Fibroblast of skin of scalp (primary cell): ENCODE data around the gene SYCP2L. TPM values are rescaled to one million over a fixed set of nuclear protein-coding genes. Genes with fewer than 3 reads are reported as not detected.
"Not testable (repeated sequence)": the region's sequence is repeated elsewhere in the genome, so short reads cannot be mapped to it uniquely, and the experiment has no call there.

Experiments
- DNase-seq: peaks from one replicate; pipeline ENCODE4 v3.0.0-alpha.2; 2013
- polyA plus RNA-seq, 2 experiments: library from polyadenylated mRNA; unstranded; fragments of 120-200 nt; gene quantifications; one replicate each; pipeline ENCODE4 v1.2.1, GENCODE V29; 2013; ENCODE audit not compliant: insufficient read length in 2 of 2

SYCP2L gene
- polyA plus RNA-seq (2013, experiment 1 of 2; ENCODE audit: insufficient read length): 0.18 TPM
- polyA plus RNA-seq (2013, experiment 2 of 2; ENCODE audit: insufficient read length): 0.37 TPM

DNA sequence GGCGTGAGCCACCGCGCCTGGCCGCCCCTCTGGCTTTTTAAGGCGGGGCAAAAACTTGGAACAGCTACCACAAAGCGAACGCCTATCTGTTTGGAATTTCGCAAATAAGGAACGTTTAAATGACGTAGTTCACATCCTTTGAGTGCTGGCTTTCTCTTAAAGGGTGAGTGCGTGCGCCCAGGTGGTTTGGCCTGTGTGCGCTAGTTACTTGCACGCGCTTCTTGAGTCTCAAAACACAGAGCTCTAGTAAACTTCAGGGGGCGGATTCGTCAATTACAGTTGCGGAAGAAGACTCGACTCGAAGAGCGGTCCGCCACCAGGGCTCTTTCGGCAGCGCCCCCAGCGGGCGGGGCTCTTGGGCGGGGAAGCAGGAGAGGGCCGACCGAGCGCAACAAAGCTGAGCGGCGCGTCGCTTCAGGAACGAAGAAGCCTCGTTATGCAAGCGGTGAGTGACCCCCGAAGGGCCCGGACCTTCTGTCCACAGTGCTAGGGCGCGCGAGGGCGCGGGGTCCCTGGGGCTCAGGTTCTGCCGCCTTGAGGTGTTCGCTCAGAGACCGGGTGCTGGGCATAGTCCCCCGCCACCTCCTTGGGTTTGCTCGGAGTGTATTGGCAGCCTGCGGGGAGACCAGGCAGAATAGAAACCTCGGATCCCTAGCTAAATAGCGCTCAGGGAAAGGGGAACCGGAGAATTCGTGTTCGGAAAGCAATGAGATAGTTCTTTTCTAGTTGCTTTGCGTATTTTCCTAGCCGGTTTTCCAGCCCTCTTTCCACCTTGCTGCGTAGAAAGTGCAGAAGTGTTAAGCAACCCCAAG lies at the start of gene SYCP2L:
Gene SYCP2L (plus strand): TSS at position 362 of the 812 bp plus-strand sequence. CDS start 75 bp downstream, at position 437.
- peak; percentile 34 for DNase-seq

DNA sequence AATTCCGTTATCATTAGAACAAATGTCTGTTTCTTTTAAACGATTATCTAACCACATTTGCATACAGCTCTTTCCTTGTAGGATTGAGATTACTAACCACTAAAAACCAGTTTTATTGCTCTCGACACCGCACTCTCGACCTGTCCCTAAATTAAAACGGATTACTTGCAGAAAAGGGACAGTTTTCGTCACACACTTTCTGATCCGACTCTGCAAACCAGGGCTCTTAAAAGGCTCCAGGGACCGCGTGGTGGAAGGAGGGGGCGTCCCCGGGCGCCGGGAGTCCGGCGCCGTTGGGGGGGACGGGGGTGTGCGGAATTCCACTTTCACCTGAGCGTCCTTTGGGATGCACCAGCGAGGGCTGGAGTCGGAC lies 49.2 kb upstream of the SYCP2L start:
- DNase-seq: no peak

DNA sequence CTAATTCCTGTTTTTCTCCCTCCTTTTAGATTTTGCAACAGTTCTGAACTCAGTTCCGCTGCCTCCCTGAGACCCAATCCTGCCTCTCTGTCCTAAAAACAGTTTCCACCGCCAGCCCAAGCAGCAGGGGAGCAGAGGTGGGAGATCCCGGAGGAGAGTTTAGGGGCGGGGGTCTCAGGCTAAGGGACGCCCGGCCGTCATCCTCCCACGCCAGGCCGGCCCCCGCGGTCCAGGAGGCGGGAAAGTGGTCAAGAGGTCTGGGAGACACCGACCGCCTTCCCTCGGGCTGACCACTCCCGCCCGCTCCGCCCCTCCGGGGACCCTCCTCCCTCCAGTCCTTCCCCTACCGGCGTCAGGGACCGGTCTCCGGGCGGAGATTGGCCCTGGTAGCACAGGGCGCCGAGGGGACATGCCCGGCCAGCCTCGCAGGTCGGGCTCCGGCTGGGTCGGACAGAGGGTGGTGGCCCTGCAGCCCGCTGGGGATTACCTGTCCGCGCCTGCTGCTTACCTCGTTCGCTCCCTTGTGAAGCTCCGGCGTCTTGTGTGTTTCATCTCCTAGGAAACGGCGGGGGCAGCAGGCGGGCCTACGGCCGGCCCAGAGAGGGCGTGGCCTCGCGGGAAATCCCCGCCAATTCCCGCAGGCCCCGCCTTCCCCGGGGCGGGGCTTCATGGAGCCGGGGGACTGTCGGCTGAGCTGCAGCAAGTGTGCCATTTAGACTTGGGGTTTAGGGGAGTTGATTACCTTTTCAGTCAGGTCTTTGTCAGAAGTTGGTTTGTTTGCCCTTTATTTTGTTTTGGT lies 48.7 kb upstream of the SYCP2L start, which contains the start of gene MAK:
Gene MAK (minus strand): TSS at position 545 of the 799 bp plus-strand sequence. CDS start 7,891 bp downstream, outside the sequence.
- peak; percentile 63 for DNase-seq

DNA sequence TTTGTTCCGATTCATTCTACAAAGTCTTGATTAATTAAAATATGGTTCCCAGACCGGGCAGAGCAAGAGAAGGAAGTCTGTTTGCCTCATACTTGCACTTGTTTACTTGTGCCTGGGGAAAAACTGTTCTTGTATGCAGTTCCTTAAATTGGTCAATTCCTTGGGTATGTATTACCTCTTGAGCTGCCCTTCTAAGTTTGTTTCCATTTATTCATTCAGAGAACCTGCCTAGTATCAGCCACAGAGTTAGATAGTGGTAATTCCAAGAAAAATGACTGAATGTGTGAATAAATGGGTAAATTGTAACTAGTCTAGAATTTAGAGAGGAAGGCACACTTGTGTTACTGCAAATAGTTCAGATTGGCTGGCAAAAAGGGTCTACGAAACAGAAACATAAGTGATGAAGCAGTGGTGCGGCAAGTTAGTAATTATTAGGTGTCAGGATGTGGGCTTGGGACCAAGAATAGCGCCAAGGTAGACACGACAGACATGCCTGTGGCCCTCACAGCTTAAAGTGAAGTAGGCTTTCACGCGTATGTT lies 48.0 kb upstream of the SYCP2L start:
- no peak for DNase-seq

DNA sequence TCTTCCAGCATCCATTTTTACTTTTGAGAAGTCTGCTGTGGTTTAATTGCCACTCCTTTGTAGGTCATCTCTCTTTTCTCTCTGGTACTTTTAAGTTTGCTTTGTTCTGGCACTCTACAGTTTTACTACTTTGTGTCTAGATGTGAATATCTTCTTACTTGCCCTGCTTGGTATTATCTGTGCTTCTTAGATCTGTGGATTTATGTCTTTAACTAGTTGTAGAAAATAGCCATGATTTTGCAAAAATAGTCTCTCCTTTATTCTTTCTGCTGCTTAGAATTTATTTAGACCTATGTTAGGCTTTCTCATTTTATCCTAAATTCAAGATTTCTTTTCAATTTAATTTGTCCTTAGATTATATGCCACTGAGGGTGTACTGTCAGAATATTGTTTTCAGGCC lies 43.3 kb upstream of the SYCP2L start:
- DNase-seq: no peak

DNA sequence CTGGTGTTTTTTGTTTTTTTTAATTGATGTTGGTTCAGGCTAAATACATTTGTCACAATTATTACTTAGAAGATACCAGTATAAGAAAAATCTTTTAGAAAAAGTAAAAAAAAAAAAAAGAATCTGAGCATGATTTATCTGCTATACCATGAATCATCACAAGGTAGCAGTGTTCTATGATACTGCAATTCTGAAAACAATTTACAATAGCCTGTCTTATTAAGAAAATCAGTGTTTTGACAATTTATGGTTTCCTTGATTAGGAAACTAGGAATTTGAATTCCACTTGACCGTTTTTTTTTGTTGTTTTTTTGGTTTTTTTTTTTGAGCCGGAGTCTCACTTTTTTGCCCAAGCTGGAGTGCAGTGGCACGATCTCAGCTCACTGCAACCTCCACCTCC lies 39.2 kb upstream of the SYCP2L start:
- no peak for DNase-seq

DNA sequence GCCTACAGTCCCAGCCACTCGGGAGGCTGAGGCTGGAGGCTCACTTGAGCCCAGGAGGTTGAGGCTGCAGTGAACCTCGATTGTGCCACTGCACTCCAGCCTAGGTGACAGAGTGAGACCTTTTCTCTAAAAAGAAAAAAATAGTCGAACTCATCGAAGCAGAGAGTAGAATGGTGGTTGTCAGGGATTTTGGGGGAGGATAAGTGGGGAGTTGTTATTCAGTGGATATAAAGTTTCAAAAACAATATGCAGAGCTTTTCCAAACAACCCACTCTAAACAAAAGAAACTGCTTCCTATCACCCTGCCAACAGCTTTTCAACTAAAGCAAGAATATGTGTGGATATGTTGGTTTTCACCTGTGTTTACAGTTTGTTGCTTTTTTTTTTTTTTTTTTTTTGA lies 37.0 kb upstream of the SYCP2L start:
- DNase-seq: no peak

DNA sequence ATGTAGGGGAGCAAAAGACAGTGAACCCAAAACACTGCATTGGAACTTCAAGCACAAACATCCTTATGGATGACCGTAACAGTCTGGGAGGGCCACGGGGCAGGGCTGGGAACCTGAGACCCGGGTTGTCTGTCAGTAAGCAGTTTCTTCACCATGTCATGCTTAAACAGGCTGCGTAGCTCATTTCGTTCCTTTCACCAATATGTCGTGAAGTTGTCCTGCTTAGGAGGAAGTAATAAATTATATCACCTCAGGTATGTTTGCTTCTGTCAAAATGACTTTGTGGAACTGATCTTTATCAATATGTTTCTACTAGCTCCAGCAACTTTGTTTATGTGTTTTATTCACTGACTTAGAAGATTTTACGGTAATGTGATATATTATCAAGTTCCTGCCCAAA lies 36.1 kb upstream of the SYCP2L start:
- DNase-seq: no peak

DNA sequence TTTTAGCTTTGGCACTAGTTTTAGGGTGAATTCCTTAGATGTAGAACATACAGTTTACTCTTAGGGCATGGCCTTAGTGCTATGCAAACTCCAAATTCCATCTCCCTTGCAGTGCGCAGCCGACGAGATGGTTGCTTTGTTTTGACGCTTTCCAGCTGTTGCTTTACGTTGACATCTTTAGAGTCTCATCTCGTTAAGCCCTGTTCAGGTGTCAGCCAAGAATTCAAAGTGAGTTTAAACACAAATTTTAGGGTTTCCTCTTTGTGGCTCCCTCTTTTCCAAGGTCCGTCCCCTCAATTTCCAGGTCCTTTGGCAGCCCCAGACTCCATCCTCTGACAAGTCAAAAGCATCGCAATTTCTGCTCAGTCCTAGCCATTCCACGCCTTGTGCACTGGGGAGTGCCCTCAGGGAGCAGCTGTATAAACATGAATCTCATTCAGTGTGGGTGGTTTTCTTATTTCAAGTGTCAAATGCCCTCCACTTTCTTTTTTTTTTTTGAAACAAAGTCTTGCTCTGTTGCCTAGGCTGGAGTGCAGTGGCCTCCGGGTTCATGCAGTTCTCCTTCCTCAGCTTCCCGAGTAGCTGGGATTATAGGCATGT lies 34.4 kb upstream of the SYCP2L start:
- DNase-seq: no peak

DNA sequence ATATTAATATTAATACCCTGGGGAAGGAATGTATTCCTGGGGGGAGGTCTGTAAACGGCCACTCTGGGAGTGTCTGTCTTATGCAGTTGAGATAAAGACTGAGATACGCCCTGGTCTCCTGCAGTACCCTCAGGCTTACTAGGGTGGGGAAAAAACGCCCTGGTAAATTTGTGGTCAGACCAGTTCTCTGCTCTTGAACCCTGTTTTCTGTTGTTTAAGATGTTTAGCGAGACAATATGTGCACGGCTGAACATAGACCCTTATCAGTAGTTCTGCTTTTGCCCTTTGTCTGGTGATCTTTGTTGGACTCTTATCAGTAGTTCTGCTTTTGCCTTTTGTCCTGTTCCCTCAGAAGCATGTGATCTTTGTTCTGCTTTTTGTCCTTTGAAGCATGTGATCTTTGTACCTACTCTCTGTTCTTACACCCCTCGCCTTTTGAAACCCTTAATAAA lies 33.0 kb upstream of the SYCP2L start:
- DNase-seq: not testable (repeated sequence)

DNA sequence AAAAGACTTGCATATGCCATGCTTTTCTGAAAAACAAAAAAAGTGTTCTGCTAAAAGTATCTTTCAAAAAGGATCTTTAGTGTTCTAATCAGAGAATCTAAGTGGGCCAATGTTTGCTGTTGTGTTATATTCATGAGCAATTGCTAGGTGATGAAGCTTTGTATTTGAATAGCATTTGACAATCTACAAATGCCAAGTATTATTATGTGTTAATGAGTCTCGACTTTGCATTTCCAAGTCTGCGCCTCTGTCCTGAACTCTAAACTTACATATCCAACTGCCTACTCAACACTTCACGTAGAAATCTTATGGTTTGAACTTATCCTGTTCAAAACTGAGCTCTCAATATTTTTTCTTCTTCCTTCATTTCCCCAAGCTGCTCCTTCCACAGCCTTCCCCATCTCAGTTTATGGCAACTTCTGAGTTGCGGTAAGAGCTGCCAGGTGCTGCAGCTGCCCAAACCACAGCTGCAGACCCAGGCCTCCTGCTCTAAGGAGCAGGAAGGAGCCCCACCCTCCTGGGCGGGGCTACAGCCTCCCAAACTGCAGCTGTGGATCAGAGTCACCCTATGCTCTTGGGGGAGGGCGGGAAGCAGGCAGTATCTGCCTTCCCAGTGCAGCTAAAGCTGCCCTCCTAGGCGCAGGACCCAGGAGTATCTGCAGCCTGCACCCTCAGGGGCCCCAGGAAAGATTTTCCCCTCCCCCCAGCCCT lies 31.8 kb upstream of the SYCP2L start:
- no peak for DNase-seq

DNA sequence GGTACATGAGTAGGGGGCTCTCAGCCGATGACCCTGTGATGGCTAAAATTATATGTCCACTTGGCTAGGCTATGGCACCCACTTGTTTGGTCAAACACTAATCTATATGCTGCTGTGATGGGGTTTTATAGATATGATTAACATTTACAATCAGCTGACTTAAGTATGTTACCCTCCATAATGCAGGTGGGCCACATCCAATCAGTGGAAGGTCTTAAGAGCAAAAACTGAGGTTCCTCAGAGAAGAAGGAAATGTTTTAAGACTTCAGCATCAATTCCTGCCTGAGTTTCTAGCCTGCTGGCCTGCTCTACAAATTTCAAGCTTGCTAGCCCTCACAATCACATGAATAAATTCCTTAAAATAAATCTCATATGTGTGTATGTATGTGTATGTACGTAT lies 29.6 kb upstream of the SYCP2L start:
- no peak for DNase-seq

DNA sequence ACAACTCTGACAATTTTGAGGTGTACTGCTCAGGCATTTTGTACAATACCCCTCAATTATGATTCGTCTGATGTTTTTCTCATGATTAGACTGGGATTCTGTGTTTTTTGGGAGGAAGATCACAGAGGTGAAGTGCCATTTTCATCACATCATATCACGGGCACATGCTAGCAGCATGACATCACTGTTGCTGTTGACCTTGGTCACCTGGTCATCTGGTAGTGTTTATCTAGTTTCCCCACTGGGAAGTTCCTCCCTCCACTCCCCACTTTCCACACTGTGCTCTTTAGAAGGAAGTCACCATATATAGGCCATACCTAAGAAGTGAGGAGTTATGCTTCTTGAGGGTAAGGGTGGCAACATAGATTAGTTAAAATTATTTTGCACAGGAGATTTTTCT lies 25.8 kb upstream of the SYCP2L start:
- no peak for DNase-seq

DNA sequence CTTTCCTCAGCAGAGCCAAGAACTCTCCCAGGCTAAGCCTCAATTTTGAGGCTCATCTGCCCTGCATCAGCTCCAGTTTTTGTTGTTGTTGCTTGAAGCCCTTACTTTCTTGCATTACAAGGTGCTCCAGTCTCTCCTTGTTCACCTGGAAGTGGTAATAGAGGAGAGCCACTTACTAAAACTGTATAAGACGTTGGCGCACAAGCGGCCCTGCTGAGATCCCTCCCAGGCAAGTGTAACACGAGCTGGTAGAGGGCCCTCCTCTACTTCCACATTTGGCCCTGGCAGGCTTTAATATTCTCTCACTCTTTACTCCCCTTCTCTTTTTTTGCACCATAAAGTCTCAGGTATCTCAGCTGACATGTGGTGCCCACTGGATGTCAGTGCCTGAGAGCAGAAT lies 24.5 kb upstream of the SYCP2L start:
- no peak for DNase-seq

DNA sequence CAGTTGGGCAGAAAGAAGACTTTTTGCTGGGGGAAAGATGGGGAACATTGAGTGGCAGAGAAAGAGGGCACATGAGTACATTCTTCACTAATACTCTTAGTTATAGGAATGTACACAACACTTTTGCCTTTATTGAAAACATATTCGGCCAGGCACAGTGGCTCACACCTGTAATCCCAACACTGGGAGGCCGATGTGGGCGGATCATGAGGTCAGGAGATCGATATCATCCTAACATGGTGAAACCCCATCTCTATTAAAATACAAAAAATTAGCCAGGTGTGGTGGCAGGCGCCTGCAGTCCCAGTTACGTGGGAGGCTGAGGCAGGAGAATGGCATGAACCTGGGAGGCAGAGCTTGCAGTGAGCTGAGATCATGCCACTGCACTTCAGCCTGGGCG lies 23.8 kb upstream of the SYCP2L start:
- DNase-seq: not testable (repeated sequence)

DNA sequence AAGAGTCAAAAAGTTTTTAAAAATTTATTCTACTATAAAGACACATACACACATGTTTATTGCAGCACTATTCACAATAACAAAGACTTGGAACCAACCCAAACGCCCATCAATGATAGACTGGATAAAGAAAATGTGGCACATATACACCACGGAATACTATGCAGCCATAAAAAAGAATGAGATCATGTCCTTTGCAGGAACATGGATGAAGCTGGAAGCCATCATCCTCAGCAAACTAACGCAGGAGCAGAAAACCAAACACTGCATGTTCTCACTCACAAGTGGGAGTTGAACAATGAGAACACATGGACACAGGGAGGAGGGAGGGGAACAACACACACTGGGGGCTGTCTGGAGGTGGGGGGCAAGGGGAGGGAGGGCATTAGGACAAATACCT lies 20.1 kb upstream of the SYCP2L start:
- not testable (repeated sequence) for DNase-seq

DNA sequence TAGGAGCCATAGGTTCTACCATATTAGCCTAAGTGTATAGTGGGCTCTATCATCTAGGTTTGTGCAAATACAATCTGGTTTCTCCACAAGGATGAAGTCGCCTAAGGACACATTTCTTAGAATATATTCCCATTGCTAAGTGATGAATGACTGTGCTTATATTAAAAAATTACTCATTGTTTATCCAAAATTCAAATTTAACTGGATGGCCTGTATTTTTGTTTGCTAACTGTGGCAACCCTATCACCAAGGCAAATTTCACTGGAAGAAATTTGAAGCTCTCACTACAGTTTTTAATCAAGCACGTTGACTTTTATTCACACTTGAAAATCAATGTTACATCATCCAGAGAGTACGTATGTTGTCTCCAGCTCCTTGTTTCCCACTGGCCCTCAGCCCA lies 18.9 kb upstream of the SYCP2L start:
- DNase-seq: no peak

DNA sequence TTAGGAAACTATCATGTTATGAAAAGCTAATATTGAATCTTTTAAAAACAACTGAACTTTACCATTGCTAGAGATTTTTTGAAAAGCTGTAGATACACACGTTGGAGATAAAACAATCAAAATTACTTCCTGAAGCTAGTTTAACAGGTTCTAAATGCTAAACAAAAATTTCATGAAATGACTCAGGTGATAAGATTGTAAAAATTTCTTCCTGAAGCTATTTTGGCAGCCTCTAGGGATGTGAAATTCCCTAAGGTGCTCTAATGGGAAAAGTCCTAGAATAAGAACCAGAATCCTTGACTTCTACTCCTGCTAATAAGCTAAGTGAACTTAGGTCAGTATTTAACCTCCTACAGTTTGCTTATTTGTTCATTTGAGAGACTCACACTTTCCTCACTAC lies 13.5 kb upstream of the SYCP2L start:
- no peak for DNase-seq

DNA sequence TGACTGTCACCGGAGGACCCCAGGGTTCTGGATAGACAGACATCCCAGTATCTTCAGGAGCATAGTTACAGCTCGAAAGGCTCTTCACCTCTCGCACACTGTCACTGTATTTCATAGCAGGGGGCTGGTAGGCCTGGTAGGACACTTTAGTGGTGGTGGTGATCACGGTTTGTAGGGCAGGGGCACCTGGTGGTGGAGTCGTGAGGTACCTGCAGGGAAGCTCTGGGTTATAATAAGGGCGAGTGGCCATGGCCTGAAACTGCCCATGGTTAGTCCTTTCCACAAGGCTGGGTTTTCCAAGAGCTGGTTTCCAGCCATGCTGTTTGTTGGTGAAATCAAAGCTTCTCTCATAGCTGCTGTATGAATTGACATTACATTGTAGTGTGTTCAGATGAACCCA lies 12.6 kb upstream of the SYCP2L start:
- no peak for DNase-seq

DNA sequence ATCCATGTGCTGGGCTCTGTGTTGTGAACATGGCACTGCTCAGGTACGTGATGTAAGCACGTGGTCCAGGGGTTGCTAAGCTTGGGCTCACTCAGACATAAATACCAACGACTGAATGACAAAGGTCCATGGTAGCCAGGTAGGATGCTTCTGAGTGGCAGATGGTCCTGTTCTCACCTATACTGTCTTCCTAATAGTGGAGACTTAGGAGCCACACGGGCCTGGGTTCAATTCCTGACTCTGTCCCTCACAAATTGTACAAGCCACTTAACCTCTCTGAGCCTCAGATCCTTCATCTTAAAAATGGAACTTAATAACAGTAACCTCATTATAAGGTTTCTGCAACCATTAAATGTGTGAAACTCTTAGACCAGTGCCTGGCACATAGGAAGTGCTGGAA lies 11.8 kb upstream of the SYCP2L start:
- no peak for DNase-seq

DNA sequence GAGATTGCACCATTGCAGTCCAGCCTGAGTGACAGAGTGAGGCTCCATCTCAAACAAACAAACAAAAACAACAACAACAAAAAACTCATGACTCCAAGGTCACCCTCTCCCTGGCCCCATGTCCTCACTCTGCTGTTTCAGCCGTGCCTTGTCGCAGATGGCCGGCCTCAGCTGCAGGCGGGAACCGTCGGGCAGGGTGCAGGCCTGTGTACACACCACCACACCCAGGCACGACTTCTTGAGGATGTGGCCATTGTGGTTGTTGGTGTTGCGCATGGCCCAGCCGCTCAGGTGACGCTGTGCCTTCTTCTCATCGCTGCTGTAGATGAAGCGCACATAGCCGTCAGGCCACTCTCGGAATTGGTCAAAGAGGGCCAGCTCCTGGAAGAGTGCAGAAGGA lies 9.8 kb upstream of the SYCP2L start:
- no peak for DNase-seq

DNA sequence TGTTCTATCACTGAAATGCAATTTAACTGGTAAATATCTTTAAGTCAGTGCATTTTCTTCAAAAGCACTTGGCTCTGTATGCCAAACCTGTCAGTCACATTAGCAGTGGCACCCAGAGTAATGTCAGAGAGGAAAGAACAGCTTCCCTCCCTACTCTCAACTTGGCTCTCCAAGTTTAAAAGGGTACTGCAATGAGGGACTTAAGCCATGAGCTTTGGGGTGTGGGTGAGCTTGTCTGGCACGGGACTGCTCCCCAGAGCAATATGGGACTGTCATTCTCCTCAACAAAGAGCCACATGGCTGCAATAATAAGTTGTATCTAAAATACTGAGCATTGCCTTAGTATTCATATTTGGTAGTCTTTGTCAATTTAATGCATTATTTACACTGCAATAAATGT lies 9.0 kb upstream of the SYCP2L start:
- no peak for DNase-seq
